Measurements from ENCODE around the gene AURKAIP1. TPM values are rescaled to one million over a fixed set of nuclear protein-coding genes. Genes with fewer than 3 reads are reported as not detected.

AURKAIP1 gene
- total RNA-seq, 2 experiments from 2014 or later: 121 to 122 TPM

- ChIA-PET CTCF (interaction anchor here (3.0 kb wide), 1 partner anchor 18 kb away, joined by 13 read pairs; no protein-coding TSS in a partner anchor), POLR2A (interaction anchor here (0.8 to 2.9 kb wide), 2 partner anchors 19 to 22 kb away, joined by 3 to 14 read pairs; partner anchors contain the start of gene AURKAIP1)
- Mint-ChIP-seq H3K36me3 (ENCODE audit: low read depth) (no peaks in the 10 kb centered on the region), H3K4me3 (peak overlapping the region; percentile 48), H3K9me3 (no peaks in the 10 kb centered on the region), H3K27ac (no peak overlapping the region), H3K27me3 (peaks cover 28% of the 10 kb centered on the region), H3K4me1 (peaks cover 15% of the 10 kb centered on the region)
- DNase-seq: no peak
These were observed 22.1 kb downstream of the AURKAIP1 start for GRCh38 chr1:1352786-1353388.

GRCh38 chr1:1351511-1352427 lies 23.2 kb downstream of the AURKAIP1 start:
- H3K27ac Mint-ChIP-seq: no peak overlapping the region
- CTCF ChIA-PET: interaction anchor here (3.0 kb wide), 1 partner anchor 19 kb away, joined by 13 read pairs; no protein-coding TSS in a partner anchor
- POLR2A ChIA-PET: interaction anchor here (0.8 to 2.9 kb wide), 3 partner anchors 20 to 24 kb away, joined by 3 to 14 read pairs (median 5); partner anchors contain the start of gene AURKAIP1

GRCh38 chr1:1349256-1350012 lies 25.6 kb downstream of the AURKAIP1 start, which contains the start of gene DVL1:
Gene DVL1 (minus strand): TSS chr1:1349418. CDS start chr1:1349065, 353 bp downstream.
- POLR2A ChIA-PET: interaction anchor here (1.1 kb wide), 1 partner anchor 162 kb away, joined by 3 read pairs; no protein-coding TSS in a partner anchor
- H3K36me3 Mint-ChIP-seq (ENCODE audit: low read depth): no peaks in the 10 kb centered on the region
- CTCF ChIA-PET: interaction anchor here (2.1 to 4.0 kb wide), 2 partner anchors 22 to 44 kb away, joined by 9 to 28 read pairs; no protein-coding TSS in a partner anchor
- H3K4me1 Mint-ChIP-seq: peaks cover 36% of the 10 kb centered on the region
- H3K9me3 Mint-ChIP-seq: no peaks in the 10 kb centered on the region
- H3K27ac Mint-ChIP-seq: no peak within 1 kb of the TSS
- peak; percentile 68 for DNase-seq
- peak within 1 kb of the TSS; percentile 71 for H3K4me3 Mint-ChIP-seq
- peaks cover 23% of the 10 kb centered on the region for H3K27me3 Mint-ChIP-seq

More at GRCh38 chr1:1351511-1352427, 23.2 kb downstream of the AURKAIP1 start:
- H3K27me3 Mint-ChIP-seq: peaks cover 23% of the 10 kb centered on the region
- H3K36me3 Mint-ChIP-seq (ENCODE audit: low read depth): no peaks in the 10 kb centered on the region
- H3K4me1 Mint-ChIP-seq: peaks cover 24% of the 10 kb centered on the region
- H3K9me3 Mint-ChIP-seq: no peaks in the 10 kb centered on the region
- DNase-seq: no peak
- H3K4me3 Mint-ChIP-seq: peak overlapping the region; percentile 48

GRCh38 chr1:1348420-1349255 lies 26.4 kb downstream of the AURKAIP1 start:
- no peak for DNase-seq
- H3K27ac Mint-ChIP-seq: no peak overlapping the region
- H3K27me3 Mint-ChIP-seq: peaks cover 16% of the 10 kb centered on the region
- ChIA-PET CTCF (interaction anchor here (0.6 to 4.0 kb wide), 5 partner anchors 23 to 225 kb away, joined by 3 to 28 read pairs (median 6); partner anchors contain the start of gene AURKAIP1), POLR2A (interaction anchor here (0.6 to 1.6 kb wide), 6 partner anchors 14 to 163 kb away, joined by 3 to 13 read pairs (median 4); partner anchors contain the start of gene AURKAIP1)
- H3K9me3 Mint-ChIP-seq: no peaks in the 10 kb centered on the region
- no peaks in the 10 kb centered on the region for H3K36me3 Mint-ChIP-seq (ENCODE audit: low read depth)
- peak overlapping the region; percentile 71 for H3K4me3 Mint-ChIP-seq
- H3K4me1 Mint-ChIP-seq: peaks cover 34% of the 10 kb centered on the region

- POLR2A ChIA-PET: interaction anchor here (0.9 to 1.6 kb wide), 5 partner anchors 14 to 164 kb away, joined by 3 to 13 read pairs (median 5); partner anchors contain the start of gene AURKAIP1
These were observed 27.2 kb downstream of the AURKAIP1 start for GRCh38 chr1:1347663-1348419.

GRCh38 chr1:1347026-1347595 lies 27.9 kb downstream of the AURKAIP1 start:
- Mint-ChIP-seq H3K4me3 (peak overlapping the region; percentile 71), H3K4me1 (peaks cover 28% of the 10 kb centered on the region), H3K27me3 (peaks cover 3% of the 10 kb centered on the region), H3K9me3 (no peaks in the 10 kb centered on the region), H3K36me3 (ENCODE audit: low read depth) (peaks cover 3% of the 10 kb centered on the region), H3K27ac (no peak overlapping the region)
- DNase-seq: no peak
- ChIA-PET CTCF (interaction anchor here (0.7 to 4.0 kb wide), 5 partner anchors 24 to 42 kb away, joined by 4 to 28 read pairs (median 6); partner anchors contain the start of gene AURKAIP1), POLR2A (interaction anchor here (1.4 to 1.6 kb wide), 3 partner anchors 13 to 28 kb away, joined by 5 to 13 read pairs (median 6); partner anchors contain the start of gene AURKAIP1)

More at GRCh38 chr1:1347663-1348419, 27.2 kb downstream of the AURKAIP1 start:
- DNase-seq: no peak
- CTCF ChIA-PET: interaction anchor here (0.6 to 4.0 kb wide), 6 partner anchors 24 to 225 kb away, joined by 3 to 28 read pairs (median 5); partner anchors contain the start of gene AURKAIP1
- no peak overlapping the region for H3K27ac Mint-ChIP-seq
- H3K36me3 Mint-ChIP-seq (ENCODE audit: low read depth): peaks cover 1% of the 10 kb centered on the region
- peaks cover 33% of the 10 kb centered on the region for H3K4me1 Mint-ChIP-seq
- H3K4me3 Mint-ChIP-seq: peak overlapping the region; percentile 71
- H3K27me3 Mint-ChIP-seq: peaks cover 10% of the 10 kb centered on the region
- H3K9me3 Mint-ChIP-seq: no peaks in the 10 kb centered on the region

GRCh38 chr1:1346501-1346890 lies 28.5 kb downstream of the AURKAIP1 start:
- Mint-ChIP-seq H3K4me3 (peak overlapping the region; percentile 29), H3K9me3 (no peaks in the 10 kb centered on the region), H3K27ac (no peak overlapping the region), H3K4me1 (peaks cover 27% of the 10 kb centered on the region), H3K27me3 (no peaks in the 10 kb centered on the region), H3K36me3 (ENCODE audit: low read depth) (peaks cover 3% of the 10 kb centered on the region)
- DNase-seq: no peak
- CTCF ChIA-PET: interaction anchor here (2.0 to 4.0 kb wide), 2 partner anchors 25 to 28 kb away, joined by 4 to 28 read pairs; no protein-coding TSS in a partner anchor
- POLR2A ChIA-PET: no interaction called here

- H3K9me3 Mint-ChIP-seq: peaks cover 4% of the 10 kb centered on the region
- no peak overlapping the region for H3K4me3 Mint-ChIP-seq
- CTCF ChIA-PET: interaction anchor here (4.0 kb wide), 1 partner anchor 26 kb away, joined by 28 read pairs; no protein-coding TSS in a partner anchor
- POLR2A ChIA-PET: no interaction called here
- no peak overlapping the region for H3K27ac Mint-ChIP-seq
- no peaks in the 10 kb centered on the region for H3K27me3 Mint-ChIP-seq
- no peak for DNase-seq
- H3K36me3 Mint-ChIP-seq (ENCODE audit: low read depth): peaks cover 7% of the 10 kb centered on the region
- H3K4me1 Mint-ChIP-seq: peaks cover 27% of the 10 kb centered on the region
These were observed 29.0 kb downstream of the AURKAIP1 start for GRCh38 chr1:1345860-1346500.

GRCh38 chr1:1345384-1345783 lies 29.6 kb downstream of the AURKAIP1 start:
- ChIA-PET POLR2A (no interaction called here), CTCF (interaction anchor here (4.0 kb wide), 1 partner anchor 26 kb away, joined by 28 read pairs; no protein-coding TSS in a partner anchor)
- peaks cover 27% of the 10 kb centered on the region for H3K4me1 Mint-ChIP-seq

GRCh38 chr1:1344655-1345361 lies 30.2 kb downstream of the AURKAIP1 start:
- Mint-ChIP-seq H3K27ac (no peak overlapping the region), H3K27me3 (no peaks in the 10 kb centered on the region), H3K9me3 (peaks cover 9% of the 10 kb centered on the region), H3K4me1 (peaks cover 27% of the 10 kb centered on the region), H3K4me3 (no peak overlapping the region), H3K36me3 (ENCODE audit: low read depth) (peaks cover 14% of the 10 kb centered on the region)
- ChIA-PET CTCF (no interaction called here), POLR2A (no interaction called here)
- DNase-seq: peak; percentile 56

More at GRCh38 chr1:1345384-1345783, 29.6 kb downstream of the AURKAIP1 start:
- Mint-ChIP-seq H3K9me3 (peaks cover 9% of the 10 kb centered on the region), H3K4me3 (no peak overlapping the region), H3K27me3 (no peaks in the 10 kb centered on the region), H3K27ac (no peak overlapping the region), H3K36me3 (ENCODE audit: low read depth) (peaks cover 13% of the 10 kb centered on the region)
- no peak for DNase-seq
